NCI-H2107 (cell line): ENCODE results near the gene HTRA2.

Experiments used
- DNase-seq: peaks from one replicate; lab custom pipeline; 2025; lab: John Stamatoyannopoulos, UW

Gene HTRA2

GRCh38 chr2:74562126-74562775 lies 32.5 kb downstream of the HTRA2 start:
- no peak for DNase-seq

GRCh38 chr2:74564222-74564621 lies 34.5 kb downstream of the HTRA2 start:
- no peak for DNase-seq

- no peak for DNase-seq
These were observed 36.5 kb downstream of the HTRA2 start for GRCh38 chr2:74566076-74566753.

GRCh38 chr2:74566754-74567085 lies 37.0 kb downstream of the HTRA2 start:
- DNase-seq, result no peak

- no peak for DNase-seq
These were observed 38.1 kb downstream of the HTRA2 start for GRCh38 chr2:74567881-74568280.

- no peak for DNase-seq
These were observed 40.0 kb downstream of the HTRA2 start for GRCh38 chr2:74569686-74570085.

GRCh38 chr2:74571058-74571457 lies 41.3 kb downstream of the HTRA2 start:
- no peak for DNase-seq

- no peak for DNase-seq
These were observed 42.6 kb downstream of the HTRA2 start for GRCh38 chr2:74572178-74572925.

- DNase-seq, result no peak
These were observed 44.2 kb downstream of the HTRA2 start for GRCh38 chr2:74573747-74574562.

GRCh38 chr2:74575320-74575719 lies 45.6 kb downstream of the HTRA2 start:
- DNase-seq, result no peak

- DNase-seq, result no peak
These were observed 46.6 kb downstream of the HTRA2 start for GRCh38 chr2:74576211-74576862.

- DNase-seq, result no peak
These were observed 47.1 kb downstream of the HTRA2 start for GRCh38 chr2:74576863-74577229.

GRCh38 chr2:74577448-74577847 lies 47.7 kb downstream of the HTRA2 start:
- no peak for DNase-seq

- no peak for DNase-seq
These were observed 48.7 kb downstream of the HTRA2 start for GRCh38 chr2:74578408-74578807.

- DNase-seq, result no peak
These were observed 51.7 kb downstream of the HTRA2 start for GRCh38 chr2:74581463-74581862.

- DNase-seq, result no peak
These were observed 52.5 kb downstream of the HTRA2 start for GRCh38 chr2:74582184-74582583.
